ENCODE measurements around the gene HNRNPA0.

Gene HNRNPA0

DNA sequence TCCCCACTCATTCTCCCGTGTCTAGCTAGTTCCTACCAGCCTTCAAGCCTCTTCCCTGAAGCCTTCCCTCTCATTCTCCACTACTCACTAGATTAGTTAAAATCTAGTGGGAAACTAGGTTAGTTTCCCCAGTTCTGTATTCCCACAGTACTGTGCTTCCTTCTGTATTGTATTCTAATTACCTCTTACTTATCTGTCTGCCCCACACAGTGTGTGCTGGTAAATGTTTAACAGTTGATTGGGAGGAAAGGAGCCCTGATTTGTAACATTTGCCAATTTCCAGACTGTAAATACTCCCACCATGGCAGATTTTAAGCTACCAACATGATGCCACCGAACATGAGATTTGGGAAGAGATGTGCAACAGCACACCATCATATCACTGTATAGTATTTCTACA, 26.5 kb downstream of the HNRNPA0 start:
- no peak for DNase-seq (ENCODE audit: low read depth, low spot score)

DNA sequence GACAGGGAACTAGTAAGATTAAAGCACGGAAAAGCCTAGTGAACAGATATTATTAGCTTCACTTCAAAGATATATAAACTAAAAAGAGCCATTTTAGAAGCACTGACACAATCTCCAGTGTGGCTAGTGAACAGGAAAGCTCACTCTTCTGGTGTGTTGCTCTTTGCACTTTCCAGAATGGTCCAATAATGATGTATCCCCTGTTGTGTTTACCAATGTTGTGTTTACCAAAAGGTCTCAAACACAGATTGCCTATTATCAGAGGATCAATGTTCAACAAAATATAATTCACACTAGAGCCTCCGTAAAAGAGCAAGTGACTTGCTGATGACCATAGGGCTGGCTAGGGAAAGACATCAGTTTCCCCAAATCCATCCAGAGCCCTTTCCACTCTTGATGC, 29.9 kb downstream of the HNRNPA0 start:
- DNase-seq (ENCODE audit: low read depth, low spot score), result no peak

DNA sequence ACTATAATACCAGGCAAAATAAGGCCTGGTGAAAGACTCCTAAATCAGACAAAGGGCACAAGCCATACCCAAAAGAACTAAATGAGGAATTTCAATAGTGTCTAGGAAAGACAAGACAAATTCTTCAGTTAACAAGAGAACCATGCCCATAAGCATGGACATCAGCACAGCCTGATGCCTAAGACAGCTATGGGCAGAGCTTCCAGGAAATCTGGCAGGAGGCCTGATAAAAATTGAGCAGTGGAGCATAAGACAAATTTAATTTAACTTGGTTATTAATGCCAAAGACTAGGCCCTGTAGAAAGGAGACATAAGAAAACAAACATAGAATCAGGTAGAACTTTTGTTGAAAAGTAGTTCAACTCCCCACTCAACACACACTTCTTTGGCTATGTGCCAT, 35.6 kb downstream of the HNRNPA0 start:
- no peak for DNase-seq (ENCODE audit: low read depth, low spot score)

DNA sequence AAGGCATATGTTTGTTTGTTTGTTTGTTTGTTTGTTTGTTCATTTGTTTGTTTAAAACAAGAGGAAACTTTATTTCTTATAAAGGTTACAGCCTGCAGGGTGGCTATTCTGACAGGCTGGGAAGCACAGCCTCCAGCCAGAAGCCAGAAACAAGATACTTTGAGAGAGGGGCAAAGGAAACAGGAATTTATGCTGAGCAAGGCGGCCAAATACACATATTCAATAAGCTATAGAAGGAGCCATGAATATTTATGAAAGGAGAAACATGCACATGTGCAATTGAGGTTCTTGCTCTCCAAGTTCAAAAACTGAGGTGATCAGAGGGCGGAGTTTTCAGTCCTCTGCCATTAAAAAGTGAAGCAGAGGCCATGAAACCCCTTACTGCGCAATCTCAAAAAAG, 37.8 kb downstream of the HNRNPA0 start:
- DNase-seq (ENCODE audit: low read depth, low spot score), result no peak

DNA sequence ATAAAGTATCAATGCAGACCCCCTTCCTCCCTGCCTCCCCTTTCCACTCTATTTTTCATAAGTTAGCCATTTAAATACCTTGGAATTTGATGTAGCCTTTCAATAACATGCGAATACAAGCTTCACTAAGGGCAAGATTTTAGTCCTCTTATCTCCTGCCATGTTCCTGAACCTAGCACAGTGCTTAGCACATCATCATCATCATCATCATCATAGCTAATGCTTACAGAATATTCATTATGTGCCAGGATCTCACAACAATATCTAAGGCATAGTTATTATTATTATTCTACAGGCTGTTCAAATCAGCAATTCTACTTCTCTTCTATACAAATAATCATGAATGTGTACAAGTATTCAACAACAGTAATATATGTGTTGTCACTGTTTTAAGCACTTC, 38.7 kb downstream of the HNRNPA0 start:
- DNase-seq (ENCODE audit: low read depth, low spot score), result no peak

DNA sequence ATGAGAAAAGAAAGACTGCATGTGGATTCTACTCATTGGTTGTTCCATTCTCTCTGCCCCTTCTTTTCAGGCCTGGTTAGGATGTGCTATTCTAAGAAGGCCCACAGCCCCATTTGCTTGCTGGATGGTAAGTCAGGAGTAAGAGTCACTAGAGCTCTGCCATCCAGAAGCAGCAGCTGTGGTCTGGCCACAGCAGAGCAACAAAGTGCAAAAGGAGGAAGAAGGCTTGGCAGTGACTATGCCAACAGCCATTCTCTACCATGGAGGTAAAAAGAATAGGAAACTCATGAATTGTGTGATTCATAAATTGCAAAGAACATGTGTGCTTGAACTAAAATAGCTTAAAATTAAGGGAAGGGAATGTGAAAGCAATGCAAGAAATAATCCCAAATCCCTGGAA, 39.2 kb downstream of the HNRNPA0 start:
- DNase-seq (ENCODE audit: low read depth, low spot score), result no peak

DNA sequence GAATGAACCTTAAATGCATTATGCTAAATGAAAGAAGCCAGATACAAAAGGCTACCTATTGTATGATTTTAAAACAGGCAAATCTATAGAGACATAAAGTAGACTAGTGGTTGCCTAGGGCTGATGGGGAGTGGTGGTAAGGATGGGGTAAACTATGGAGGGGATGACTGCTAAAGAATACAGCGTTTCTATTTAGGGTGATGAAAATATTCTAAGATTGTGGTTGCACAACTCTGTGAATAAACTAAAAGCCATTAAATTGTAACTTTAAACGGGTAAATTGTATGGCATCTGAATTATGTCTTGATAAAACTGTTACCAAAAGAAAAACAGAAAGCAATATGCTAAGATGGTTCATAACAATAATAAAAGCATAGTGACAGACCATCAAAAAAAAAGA, 39.7 kb downstream of the HNRNPA0 start:
- no peak for DNase-seq (ENCODE audit: low read depth, low spot score)

DNA sequence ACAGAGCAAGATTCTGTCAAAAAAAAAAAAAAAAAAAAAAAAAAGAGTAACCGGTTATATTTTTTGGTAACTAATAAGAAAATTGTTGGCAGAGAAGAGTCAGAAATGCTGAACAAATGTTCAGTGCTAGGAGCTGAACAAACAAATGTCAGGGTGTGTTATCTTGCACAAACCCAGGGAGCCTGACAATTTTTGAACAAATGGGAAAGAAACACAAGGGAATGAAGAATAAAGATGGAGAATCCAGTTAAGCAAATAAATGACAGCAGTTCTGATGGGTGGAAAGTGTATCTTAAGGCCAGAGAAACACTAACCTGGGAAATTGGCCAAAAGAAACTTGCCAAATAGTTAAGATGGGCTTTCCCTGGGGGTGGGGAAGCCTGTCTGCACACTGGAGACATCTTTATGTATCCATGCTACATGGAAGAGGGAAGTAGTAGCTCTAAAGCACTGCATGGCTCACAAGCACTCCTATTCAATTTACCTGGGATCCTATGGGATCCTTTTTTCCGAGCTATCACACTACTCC, 42.0 kb downstream of the HNRNPA0 start:
- no peak for DNase-seq (ENCODE audit: low read depth, low spot score)

DNA sequence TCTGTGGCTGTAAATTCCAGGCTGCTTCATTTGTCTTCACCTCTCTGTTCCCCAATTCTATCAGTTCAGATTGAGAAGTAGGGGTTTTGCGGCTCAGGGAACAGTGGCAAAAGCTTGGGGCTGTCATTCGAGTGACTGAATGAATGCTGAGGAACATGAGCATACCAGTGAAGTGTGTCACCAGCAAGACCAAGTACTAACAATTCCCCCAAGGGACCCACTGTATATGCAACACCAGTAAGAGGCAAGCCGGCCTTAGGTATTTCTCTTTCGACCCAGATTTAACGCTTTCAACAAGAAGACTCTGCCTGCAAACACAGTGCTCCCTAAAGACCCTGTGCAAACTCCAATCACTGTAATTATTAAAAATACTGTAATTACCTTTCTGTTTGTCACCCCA, 44.1 kb downstream of the HNRNPA0 start:
- no peak for DNase-seq (ENCODE audit: low read depth, low spot score)

DNA sequence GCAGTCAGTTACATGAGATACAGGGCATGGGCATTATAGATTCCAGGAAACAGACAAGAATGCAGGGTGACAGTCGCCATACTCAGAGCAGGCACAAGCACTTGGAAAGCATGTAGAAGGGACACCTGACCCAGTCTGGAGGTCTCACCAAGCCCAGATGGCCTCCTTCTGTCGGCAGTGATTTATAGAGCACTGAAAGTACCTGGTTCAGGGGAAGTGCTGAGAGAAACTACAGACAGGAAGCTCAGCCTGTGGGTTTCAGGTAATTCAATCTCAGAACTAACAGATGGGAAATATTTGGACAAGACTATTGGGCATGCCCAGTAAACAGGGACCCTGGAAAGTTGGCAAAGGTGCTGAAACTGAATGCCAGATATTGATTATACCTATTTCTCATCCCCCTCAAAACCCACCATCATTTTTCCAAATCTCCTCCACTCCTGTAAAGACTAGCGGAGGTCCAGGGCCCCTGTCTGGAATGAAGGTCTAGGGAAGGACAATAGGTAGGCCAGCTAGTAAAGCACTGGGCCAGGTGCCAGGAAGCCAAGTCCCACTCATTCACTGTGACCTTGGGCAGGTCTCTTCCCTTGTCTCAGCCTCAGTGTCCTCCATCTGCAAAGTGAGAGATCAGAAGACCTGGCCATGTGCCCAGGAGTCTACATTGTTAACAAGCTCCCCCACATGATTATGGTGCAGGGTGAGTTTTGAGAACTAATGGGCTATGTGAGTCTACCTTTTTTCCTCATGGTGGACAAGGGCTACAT, 45.2 kb downstream of the HNRNPA0 start:
- no peak for DNase-seq (ENCODE audit: low read depth, low spot score)

DNA sequence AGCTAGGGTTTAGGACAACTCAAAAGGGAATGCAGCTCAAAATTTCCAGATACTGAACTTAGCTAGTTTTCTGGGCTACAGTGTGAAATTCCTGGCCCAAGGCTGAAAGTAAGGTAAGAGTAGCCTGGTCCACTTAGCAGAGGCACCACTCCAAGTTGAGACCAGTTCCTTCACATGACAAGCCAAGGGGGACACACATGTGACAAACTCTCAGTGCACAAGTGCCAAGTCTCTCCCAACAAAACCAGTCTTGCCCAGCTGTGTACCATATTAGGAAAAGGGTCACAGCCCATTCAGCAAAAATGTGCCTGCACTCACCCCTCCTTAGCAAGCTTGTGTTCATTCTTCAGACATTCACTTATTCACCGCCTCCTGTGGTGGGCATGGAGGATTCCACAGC, 46.1 kb downstream of the HNRNPA0 start:
- DNase-seq (ENCODE audit: low read depth, low spot score), result no peak

DNA sequence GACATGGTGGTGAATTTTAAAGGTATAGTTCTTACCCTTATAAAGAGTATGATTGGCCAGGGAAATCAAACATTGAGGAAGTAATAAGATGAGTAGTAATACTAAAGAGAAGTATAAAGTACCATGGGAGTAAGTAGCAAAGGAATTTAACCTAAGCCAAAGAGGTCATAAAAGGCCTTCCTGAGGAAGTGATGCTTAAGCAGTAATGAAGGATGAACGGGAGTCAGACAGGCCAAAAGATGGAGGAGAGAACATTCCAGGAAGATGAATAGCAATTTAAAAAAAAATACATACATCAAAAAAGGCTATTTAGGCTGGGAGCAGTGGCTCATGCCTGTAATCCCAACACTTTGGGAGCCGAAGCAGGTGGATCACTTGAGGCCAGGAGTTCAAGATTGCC, 47.3 kb downstream of the HNRNPA0 start:
- no peak for DNase-seq (ENCODE audit: low read depth, low spot score)

DNA sequence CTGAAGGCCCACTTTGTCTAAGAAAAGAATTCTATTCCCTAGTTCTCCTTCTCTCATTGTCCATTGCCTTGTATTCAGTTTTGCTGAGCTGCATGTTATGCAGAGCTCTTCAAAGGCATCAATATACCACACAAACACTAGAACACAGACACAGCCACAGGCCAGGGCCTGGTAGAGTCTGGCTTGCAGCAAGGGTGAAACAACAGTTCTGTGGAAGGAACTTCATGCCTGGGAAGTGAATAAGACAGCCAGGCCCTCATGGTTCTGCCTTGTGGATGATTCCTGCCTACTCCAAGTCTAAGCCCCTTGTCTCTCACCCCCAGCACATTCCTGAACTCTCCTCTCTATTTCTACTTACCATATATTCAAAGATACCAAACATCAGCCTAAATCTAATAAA, 49.1 kb downstream of the HNRNPA0 start:
- peak; percentile 29 for DNase-seq (ENCODE audit: low read depth, low spot score)

DNA sequence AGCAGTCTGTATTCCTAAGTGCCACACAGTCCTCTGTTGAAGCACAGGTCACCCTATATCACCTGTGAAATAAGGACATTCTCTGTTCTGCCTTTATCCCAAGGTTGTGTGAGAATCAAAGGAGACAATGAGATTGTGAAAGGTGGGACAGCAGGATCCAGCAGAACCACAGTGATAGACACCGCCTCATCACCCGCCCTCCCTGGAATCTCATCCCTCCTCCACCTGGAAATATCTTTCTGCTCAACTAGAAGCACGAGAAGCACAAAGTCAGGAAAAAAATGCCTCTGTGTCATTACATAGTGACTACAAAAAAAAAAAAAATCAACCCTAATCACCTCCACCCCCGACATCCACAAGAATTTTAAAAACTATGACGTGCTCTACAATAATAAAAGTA, 50.6 kb downstream of the HNRNPA0 start:
- DNase-seq (ENCODE audit: low read depth, low spot score), result no peak

DNA sequence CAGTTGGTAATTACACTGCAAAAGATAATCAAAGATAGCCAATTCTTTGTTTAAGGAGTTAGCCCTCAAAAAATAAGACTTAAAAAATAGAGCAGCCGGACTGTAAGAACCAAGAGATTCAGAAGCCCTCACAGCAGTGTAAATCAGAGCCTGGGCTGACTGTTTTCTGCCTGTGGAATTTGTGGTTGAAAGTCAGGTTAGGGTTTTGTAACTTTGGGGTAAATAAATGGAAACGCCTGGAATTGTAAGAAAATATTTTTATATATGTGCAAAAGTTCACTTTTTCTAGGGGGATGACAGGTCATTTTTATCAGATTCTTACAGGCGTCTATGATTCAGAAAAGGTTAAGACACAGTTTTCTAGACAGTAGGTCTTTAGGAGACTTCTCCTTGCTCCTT, 53.9 kb downstream of the HNRNPA0 start:
- DNase-seq (ENCODE audit: low read depth, low spot score), result no peak

DNA sequence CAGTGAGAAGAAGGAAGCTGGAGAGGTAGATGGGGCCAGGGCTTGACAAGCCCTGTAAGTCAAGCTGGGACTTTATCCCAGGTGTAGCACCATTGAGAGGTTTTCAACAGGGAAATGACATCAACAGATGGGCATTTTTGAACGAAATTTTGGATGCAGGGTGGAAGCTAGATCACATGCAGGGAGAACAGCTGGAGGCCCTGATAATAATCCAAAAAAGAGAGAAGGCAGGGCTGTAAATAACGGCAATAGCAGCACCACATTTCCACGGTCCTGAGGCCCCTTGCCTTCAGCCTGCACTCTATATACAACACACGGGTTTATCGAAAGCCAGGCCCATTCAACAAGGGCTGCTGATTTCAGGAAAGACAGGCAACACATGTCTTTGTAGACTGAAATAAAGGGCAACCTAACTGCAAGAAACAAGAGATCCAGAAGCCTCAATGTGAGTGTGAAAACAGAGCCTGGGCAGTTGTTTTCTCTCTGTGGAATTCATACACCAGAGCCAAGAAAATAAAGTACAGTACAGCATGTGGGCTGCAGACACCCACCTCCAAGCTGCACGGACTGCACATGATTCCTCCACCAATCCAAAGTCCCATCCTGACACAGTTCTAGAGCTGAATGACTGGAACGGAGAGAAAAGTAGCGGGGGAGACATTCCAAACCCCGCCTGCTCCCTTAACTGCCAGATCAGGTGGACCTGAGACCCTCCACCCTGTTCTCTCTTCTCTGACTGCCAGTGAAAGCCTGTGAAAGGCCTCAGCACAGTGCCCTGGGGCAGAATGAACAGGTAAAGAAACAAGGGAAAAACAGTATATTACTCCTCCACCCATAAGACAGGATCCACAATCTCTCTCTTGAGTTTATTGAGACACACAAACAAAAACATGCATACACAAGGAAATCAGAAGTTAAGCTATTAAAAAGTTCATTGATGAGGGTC, 54.6 kb downstream of the HNRNPA0 start:
- DNase-seq (ENCODE audit: low read depth, low spot score), result peak; percentile 18

DNA sequence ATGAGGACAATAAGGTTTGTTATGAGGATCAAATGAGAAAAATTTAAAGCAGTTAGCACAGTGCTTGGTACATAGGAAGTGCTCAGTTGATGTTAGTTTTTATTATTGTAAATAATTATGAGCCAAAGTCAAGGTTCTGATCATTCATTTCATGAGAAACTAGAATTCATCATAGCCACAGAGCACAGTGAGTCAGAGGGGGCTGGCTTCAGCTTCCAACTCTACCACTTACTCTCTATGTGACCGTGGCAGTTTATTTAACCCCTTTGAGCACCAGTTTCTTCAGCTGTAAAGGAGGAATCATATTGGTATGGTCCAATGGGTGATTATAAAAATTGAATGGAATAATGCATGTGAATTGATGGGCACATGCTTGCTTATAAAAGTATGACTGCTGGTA, 57.7 kb downstream of the HNRNPA0 start:
- DNase-seq (ENCODE audit: low read depth, low spot score), result peak; percentile 53

DNA sequence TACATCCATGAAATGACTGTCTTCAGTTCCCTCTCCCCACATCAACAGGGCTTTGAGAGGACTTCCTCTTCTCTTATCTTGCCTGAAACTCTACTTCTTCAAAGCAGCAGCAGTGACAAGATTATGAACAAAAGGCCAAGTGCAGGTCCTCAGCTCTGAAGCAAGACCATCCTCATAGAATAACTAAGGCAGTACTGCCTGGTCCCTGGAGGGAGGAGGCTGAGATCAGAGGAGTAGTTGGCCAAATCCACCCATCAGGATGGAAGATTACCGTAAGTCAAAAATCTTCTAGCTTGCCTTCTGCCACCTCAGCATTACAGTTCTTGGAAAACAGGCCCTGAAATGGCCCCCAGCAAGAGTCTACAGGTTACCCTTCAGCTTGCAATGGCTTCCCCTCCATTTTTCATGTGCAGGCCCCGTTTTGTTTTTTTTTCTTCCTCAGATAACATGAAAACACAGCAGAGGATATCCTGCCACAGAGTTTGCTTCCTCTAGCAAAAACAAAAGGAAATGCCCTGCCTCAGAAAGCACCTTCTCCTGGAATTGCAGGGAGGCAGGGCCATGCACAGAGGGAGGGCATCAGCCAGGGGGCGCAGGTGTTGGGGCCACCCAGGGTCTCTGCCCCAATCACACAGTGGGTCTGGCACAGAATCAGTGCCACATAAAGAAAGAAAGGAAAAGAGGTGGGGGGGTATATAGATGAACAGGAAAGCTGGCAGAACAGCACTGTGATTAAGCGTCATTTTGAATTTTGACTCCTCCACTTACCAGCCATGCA, 58.3 kb downstream of the HNRNPA0 start:
- no peak for DNase-seq (ENCODE audit: low read depth, low spot score)

Measured in astrocyte of the hippocampus (primary cell).